Right forelimb (tissue), 1 donor: ENCODE data around the gene MAP3K21.

Experiments used
- DNase-seq: peaks from one replicate; pipeline ENCODE4 v3.0.0-alpha.2; 2018

MAP3K21 gene

GRCh38 chr1:233360525-233361102 is 33.1 kb downstream of the MAP3K21 start:
- no peak for DNase-seq

GRCh38 chr1:233361876-233362275 is 34.4 kb downstream of the MAP3K21 start:
- DNase-seq = no peak

- no peak for DNase-seq
These were observed 35.2 kb downstream of the MAP3K21 start for GRCh38 chr1:233362743-233363142.

- DNase-seq = no peak
These were observed 36.5 kb downstream of the MAP3K21 start for GRCh38 chr1:233364026-233364425.

GRCh38 chr1:233364695-233365539 is 37.4 kb downstream of the MAP3K21 start:
- no peak for DNase-seq

GRCh38 chr1:233366575-233366974 is 39.1 kb downstream of the MAP3K21 start:
- no peak for DNase-seq

GRCh38 chr1:233367057-233367803 is 39.7 kb downstream of the MAP3K21 start:
- DNase-seq = no peak

- no peak for DNase-seq
These were observed 40.7 kb downstream of the MAP3K21 start for GRCh38 chr1:233368106-233368788.

- no peak for DNase-seq
These were observed 41.2 kb downstream of the MAP3K21 start for GRCh38 chr1:233368789-233369130.

- DNase-seq = no peak
These were observed 44.9 kb downstream of the MAP3K21 start for GRCh38 chr1:233372218-233373120.

GRCh38 chr1:233373226-233373625 is 45.7 kb downstream of the MAP3K21 start:
- no peak for DNase-seq

GRCh38 chr1:233375653-233376052 is 48.1 kb downstream of the MAP3K21 start:
- no peak for DNase-seq

GRCh38 chr1:233376382-233377110 is 49.0 kb downstream of the MAP3K21 start:
- DNase-seq = no peak

GRCh38 chr1:233379869-233380438 is 52.4 kb downstream of the MAP3K21 start:
- DNase-seq = no peak

GRCh38 chr1:233381806-233382205 is 54.3 kb downstream of the MAP3K21 start:
- DNase-seq = no peak

GRCh38 chr1:233383984-233384383 is 56.5 kb downstream of the MAP3K21 start:
- DNase-seq = no peak

GRCh38 chr1:233386336-233386735 is 58.8 kb downstream of the MAP3K21 start:
- no peak for DNase-seq

GRCh38 chr1:233387585-233387984 is 60.1 kb downstream of the MAP3K21 start:
- DNase-seq = no peak

GRCh38 chr1:233389169-233389568 is 61.6 kb downstream of the MAP3K21 start:
- DNase-seq = no peak

GRCh38 chr1:233389893-233390292 is 62.4 kb downstream of the MAP3K21 start:
- no peak for DNase-seq
